Measurements from ENCODE around the gene SNCG. TPM values are rescaled to one million over a fixed set of nuclear protein-coding genes. Genes with fewer than 3 reads are reported as not detected.

The SNCG gene
- total and polyA plus RNA-seq, 4 experiments from 2014 or later = not detected

Other genes starting within 250 kb of the SNCG start
- 10 to 100 TPM; 15.5 to 21.0 TPM for gene BMPR1A, start 202.0 kb upstream of the SNCG start, total RNA-seq
- 1 to 10 TPM; 4.7 to 5.2 TPM for gene BMPR1A, start 202.0 kb upstream of the SNCG start, polyA plus RNA-seq
- gene MMRN2, start 984 bp upstream of the SNCG start, total RNA-seq = under 1 TPM in 1 of 2 experiments, not detected in 1; 0.20 TPM
- gene MMRN2, start 984 bp upstream of the SNCG start, polyA plus RNA-seq = under 1 TPM in 1 of 2 donors, not detected in 1; 0.15 TPM
- not detected for gene ADIRF, start 9.9 kb downstream of the SNCG start, total RNA-seq
- gene ADIRF, start 9.9 kb downstream of the SNCG start, polyA plus RNA-seq = under 1 TPM; 0.34 to 0.87 TPM
- gene FAM25A, start 61.7 kb downstream of the SNCG start, total RNA-seq = not detected
- gene FAM25A, start 61.7 kb downstream of the SNCG start, polyA plus RNA-seq = not detected
- 10 to 100 TPM; 75.8 to 83.8 TPM for gene GLUD1, start 136.2 kb downstream of the SNCG start, total RNA-seq
- gene GLUD1, start 136.2 kb downstream of the SNCG start, polyA plus RNA-seq = 100 to 1,000 TPM; 125 to 158 TPM
- 10 to 100 TPM; 24.0 to 26.5 TPM for gene SHLD2, start 136.6 kb downstream of the SNCG start, total RNA-seq
- gene SHLD2, start 136.6 kb downstream of the SNCG start, polyA plus RNA-seq = 10 to 100 TPM; 20.7 to 25.8 TPM